Endothelial cell of umbilical vein (primary cell): ENCODE measurements around the gene MED26.

Experiments
- EZH2 ChIP-seq: IDR thresholded peaks from 2 replicates; pipeline ENCODE4 v1.6.1; 2012; ENCODE audit warnings: borderline replicate concordance, low read depth, mild to moderate bottlenecking, moderate library complexity, low read length, inconsistent platforms; ENCODE audit not compliant: severe bottlenecking
- FOS ChIP-seq: IDR thresholded peaks from 2 replicates; pipeline ENCODE4 v1.6.1; 2011; ENCODE audit warnings: mild to moderate bottlenecking, low read length, moderate library complexity, borderline replicate concordance; ENCODE audit not compliant: insufficient read depth
- MAX ChIP-seq: IDR thresholded peaks from 2 replicates; pipeline ENCODE4 v1.6.1; 2011; ENCODE audit not compliant: insufficient read depth, insufficient read length
- POLR2A ChIP-seq: IDR thresholded peaks from 2 replicates; pipeline ENCODE4 v1.6.1; 2012; ENCODE audit warnings: low read depth, mild to moderate bottlenecking, control low read depth, low read length
- POLR2AphosphoS5 ChIP-seq: IDR thresholded peaks from 2 replicates; pipeline ENCODE4 v1.6.1; 2012; ENCODE audit warnings: low read depth, mild to moderate bottlenecking, control low read depth, low read length, moderate library complexity; ENCODE audit not compliant: insufficient read depth
- TF ChIP-seq, protein P1 (sequence below), 2 donors: IDR thresholded peaks; 1 replicate in 1 of 2; 2 replicates in 1 of 2; pipeline ENCODE4 v1.5.1; 2011; ENCODE audit warnings: low read length in 2 of 2, mild to moderate bottlenecking in 2 of 2, moderate library complexity in 2 of 2, control low read depth in 1 of 2, inconsistent platforms in 1 of 2, low read depth in 1 of 2; ENCODE audit not compliant: insufficient read depth in 1 of 2; ENCODE audit errors: extremely low read depth in 1 of 2

- TF ChIP-seq, protein P1, sequence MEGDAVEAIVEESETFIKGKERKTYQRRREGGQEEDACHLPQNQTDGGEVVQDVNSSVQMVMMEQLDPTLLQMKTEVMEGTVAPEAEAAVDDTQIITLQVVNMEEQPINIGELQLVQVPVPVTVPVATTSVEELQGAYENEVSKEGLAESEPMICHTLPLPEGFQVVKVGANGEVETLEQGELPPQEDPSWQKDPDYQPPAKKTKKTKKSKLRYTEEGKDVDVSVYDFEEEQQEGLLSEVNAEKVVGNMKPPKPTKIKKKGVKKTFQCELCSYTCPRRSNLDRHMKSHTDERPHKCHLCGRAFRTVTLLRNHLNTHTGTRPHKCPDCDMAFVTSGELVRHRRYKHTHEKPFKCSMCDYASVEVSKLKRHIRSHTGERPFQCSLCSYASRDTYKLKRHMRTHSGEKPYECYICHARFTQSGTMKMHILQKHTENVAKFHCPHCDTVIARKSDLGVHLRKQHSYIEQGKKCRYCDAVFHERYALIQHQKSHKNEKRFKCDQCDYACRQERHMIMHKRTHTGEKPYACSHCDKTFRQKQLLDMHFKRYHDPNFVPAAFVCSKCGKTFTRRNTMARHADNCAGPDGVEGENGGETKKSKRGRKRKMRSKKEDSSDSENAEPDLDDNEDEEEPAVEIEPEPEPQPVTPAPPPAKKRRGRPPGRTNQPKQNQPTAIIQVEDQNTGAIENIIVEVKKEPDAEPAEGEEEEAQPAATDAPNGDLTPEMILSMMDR (IDR thresholded peaks at IDR 0.05; ENCODE audit: extremely low read depth in 1 of 2, insufficient read depth in 1 of 2, low read depth in 1 of 2, low read length in 2 of 2), result no peak
- TF ChIP-seq MAX (no peak), POLR2AphosphoS5 (no peak), EZH2 (no peak), POLR2A (no peak), FOS (no peak)
Observed at GRCh38 chr19:16612636-16613035, 15.4 kb downstream of the MED26 start.
